HEK293 (cell line): ENCODE measurements around the gene USP36.

Source experiments
- CTCF ChIA-PET: fragments of 350-600 bp; formaldehyde crosslinking; extraction: SDS; loops from one replicate; lab custom pipeline; 2021; ENCODE audit warnings: antibody characterized with exemption; lab: Yijun Ruan, JAX
- POLR2A ChIA-PET: fragments of 300-600 bp; formaldehyde crosslinking; extraction: SDS; loops from one replicate; lab custom pipeline; 2020; ENCODE audit warnings: antibody characterized with exemption, inconsistent platforms; lab: Yijun Ruan, JAX
- H3K27ac ChIP-seq: fragments of 200-500 bp; sonication (Bioruptor generic); 2 replicates; pipeline ENCODE4 v1.5.1; 2014; ENCODE audit warnings: low read depth, low read length, control low read depth, inconsistent platforms; ENCODE audit errors: extremely low read depth
- H3K36me3 ChIP-seq, 2 experiments: fragments of 200-500 bp in 1 of 2; sonication (Bioruptor generic) in 1 of 2; 1 replicate in 1 of 2; 2 replicates in 1 of 2; pipeline ENCODE4 v1.5.1; 2014 to 2017; ENCODE audit warnings: inconsistent platforms in 2 of 2, low read length in 2 of 2; ENCODE audit not compliant: control insufficient read depth in 2 of 2, insufficient read depth in 1 of 2
- H3K4me1 ChIP-seq: fragments of 200-500 bp; sonication (Bioruptor generic); 2 replicates; pipeline ENCODE4 v1.5.1; 2014; ENCODE audit warnings: mild to moderate bottlenecking, low read length, inconsistent platforms; ENCODE audit not compliant: control insufficient read depth, insufficient read depth
- H3K4me3 ChIP-seq: 2 replicates; pipeline ENCODE4 v1.5.1; 2011; ENCODE audit warnings: low read depth, mild to moderate bottlenecking, control low read depth, low read length, moderate library complexity
- H3K9me3 ChIP-seq: fragments of 200-500 bp; sonication (Bioruptor generic); 2 replicates; pipeline ENCODE4 v1.5.1; 2014; ENCODE audit warnings: low read depth, low read length, inconsistent platforms; ENCODE audit not compliant: control insufficient read depth, insufficient read depth
- EGR2 ChIP-seq: fragments of 450-650 bp; formaldehyde crosslinking; IDR thresholded peaks from 2 replicates; pipeline ENCODE4 v1.5.1; 2016; ENCODE audit warnings: low read depth, missing biosample characterization, missing genetic modification characterization
- HIC1 ChIP-seq: fragments of 450-650 bp; formaldehyde crosslinking; IDR thresholded peaks from 2 replicates; pipeline ENCODE4 v1.5.1; 2016; ENCODE audit warnings: missing biosample characterization, missing genetic modification characterization
- HOXA7 ChIP-seq: sonication (generic); formaldehyde crosslinking; IDR thresholded peaks from 2 replicates; pipeline ENCODE4 v1.8.1; 2022; ENCODE audit warnings: missing genetic modification reagents, borderline replicate concordance
- KLF1 ChIP-seq: fragments of 450-650 bp; formaldehyde crosslinking; IDR thresholded peaks from 2 replicates; pipeline ENCODE4 v1.5.1; 2016; ENCODE audit warnings: missing biosample characterization, missing genetic modification characterization
- KLF10 ChIP-seq: fragments of 450-650 bp; IDR thresholded peaks from 2 replicates; pipeline ENCODE4 v1.5.1; 2018; ENCODE audit warnings: missing biosample characterization, mild to moderate bottlenecking, missing genetic modification characterization
- PRDM6 ChIP-seq: fragments of 450-650 bp; formaldehyde crosslinking; IDR thresholded peaks from 2 replicates; pipeline ENCODE4 v1.5.1; 2017; ENCODE audit warnings: missing biosample characterization, missing genetic modification characterization
- REST ChIP-seq: fragments of 450-650 bp; formaldehyde crosslinking; IDR thresholded peaks from 2 replicates; pipeline ENCODE4 v1.5.1; 2016; ENCODE audit warnings: missing biosample characterization, missing genetic modification characterization
- SCRT1 ChIP-seq: fragments of 450-650 bp; formaldehyde crosslinking; IDR thresholded peaks from 2 replicates; pipeline ENCODE4 v1.5.1; 2016; ENCODE audit warnings: missing biosample characterization, missing genetic modification characterization, borderline replicate concordance
- SCRT2 ChIP-seq: fragments of 450-650 bp; formaldehyde crosslinking; IDR thresholded peaks from 2 replicates; pipeline ENCODE4 v1.5.1; 2016; ENCODE audit warnings: missing biosample characterization, missing genetic modification characterization
- ZBTB17 ChIP-seq: fragments of 450-650 bp; formaldehyde crosslinking; IDR thresholded peaks from 2 replicates; pipeline ENCODE4 v1.5.1; 2016; ENCODE audit warnings: missing biosample characterization, missing genetic modification characterization
- ZIC2 ChIP-seq: fragments of 450-650 bp; formaldehyde crosslinking; IDR thresholded peaks from 2 replicates; pipeline ENCODE4 v1.5.1; 2016; ENCODE audit warnings: missing biosample characterization, missing genetic modification characterization
- ZNF174 ChIP-seq: fragments of 450-650 bp; formaldehyde crosslinking; IDR thresholded peaks from 2 replicates; pipeline ENCODE4 v1.5.0; 2017; ENCODE audit warnings: missing biosample characterization, mild to moderate bottlenecking, missing genetic modification characterization
- ZNF76 ChIP-seq: fragments of 450-650 bp; formaldehyde crosslinking; IDR thresholded peaks from 2 replicates; pipeline ENCODE4; 2016; ENCODE audit warnings: low read depth, missing biosample characterization, missing genetic modification characterization, borderline replicate concordance
- ZSCAN18 ChIP-seq: fragments of 450-650 bp; formaldehyde crosslinking; IDR thresholded peaks from 2 replicates; pipeline ENCODE4 v1.5.1; 2016; ENCODE audit warnings: missing biosample characterization, missing genetic modification characterization

The USP36 gene

GRCh38 chr17:78793415-78793814, 47.2 kb downstream of the USP36 start:
- POLR2A ChIA-PET, result interaction anchor here (1.2 kb wide), 1 partner anchor 9 kb away, joined by 3 read pairs; no protein-coding TSS in a partner anchor
- Histone ChIP-seq H3K4me1 (no peaks in the 10 kb centered on the region), H3K27ac (no peak overlapping the region), H3K4me3 (no peak overlapping the region), H3K9me3 (no peaks in the 10 kb centered on the region), H3K36me3 (peaks cover 20 to 65% of the 10 kb centered on the region in 2 experiments)
- CTCF ChIA-PET, result interaction anchor here (0.7 kb wide), 1 partner anchor 803 kb away, joined by 3 read pairs; no protein-coding TSS in a partner anchor
- TF ChIP-seq EGR2 (tag by site-specific recombination) (no peak), ZNF76 (tag by site-specific recombination) (no peak), ZSCAN18 (tag by site-specific recombination) (no peak), ZNF174 (tag by site-specific recombination) (no peak), HOXA7 (no peak), KLF10 (tag by site-specific recombination) (no peak)

- peaks cover 15 to 53% of the 10 kb centered on the region in 2 experiments for H3K36me3 ChIP-seq
- ChIA-PET POLR2A (no interaction called here), CTCF (interaction anchor here (0.6 kb wide), 1 partner anchor 321 kb away, joined by 3 read pairs; no protein-coding TSS in a partner anchor)
- H3K9me3 ChIP-seq, result no peaks in the 10 kb centered on the region
- peak overlapping the region; percentile 55 for H3K27ac ChIP-seq
- no peak overlapping the region for H3K4me3 ChIP-seq
- H3K4me1 ChIP-seq, result no peaks in the 10 kb centered on the region
- TF ChIP-seq SCRT2 (peak; percentile 51), SCRT1 (tag by site-specific recombination) (peak; percentile 42; the same call in 1 of the 2 replicates), PRDM6 (no peak), ZIC2 (peak; percentile 64), KLF1 (tag by site-specific recombination) (no peak), HIC1 (0 out of 2 replicates have a peak, but pooled peaks have one; percentile 44), ZBTB17 (peak; percentile 69), REST (peak; percentile 83)
Measured at GRCh38 chr17:78791840-78792709, 48.5 kb downstream of the USP36 start.
